ENCODE results near the gene STC2. TPM values are rescaled to one million over a fixed set of nuclear protein-coding genes. Genes with fewer than 3 reads are reported as not detected.
A peak's percentile ranks its signal among the peaks of the same experiment; 100 is the strongest.

STC2 gene
- total RNA-seq, 1 experiment from 2014 or later = 99.9 TPM

- POLR2A ChIA-PET (ENCODE audit: unreplicated experiment) = interaction anchor here (0.6 to 0.8 kb wide), 3 partner anchors 13 to 25 kb away, joined by 3 to 6 read pairs (median 4); partner anchors contain the start of gene STC2
Measured at GRCh38 chr5:173315495-173316338, 12.5 kb downstream of the STC2 start.

GRCh38 chr5:173314166-173314952 lies 13.9 kb downstream of the STC2 start:
- CTCF ChIA-PET = no interaction called here
- BruUV-seq (replicated peaks) = no TSS peak
- H3K9me3 ChIP-seq (ENCODE audit: low read length) = no peaks in the 10 kb centered on the region
- H3K36me3 ChIP-seq (ENCODE audit: low read depth, low read length) = peaks cover 26% of the 10 kb centered on the region
- POLR2A ChIA-PET (ENCODE audit: unreplicated experiment) = no interaction called here
- H3K27ac ChIP-seq (ENCODE audit: low read length) = no peak overlapping the region
- no peak overlapping the region for H3K4me3 ChIP-seq (ENCODE audit: low read length)
- no peaks in the 10 kb centered on the region for H3K9me2 ChIP-seq (replicated peaks; ENCODE audit: low read length)
- TF ChIP-seq CTCF (conservative IDR thresholded peaks at IDR 0.05; ENCODE audit: low read depth, low read length) (no peak), EZH2 (IDR thresholded peaks at IDR 0.05; ENCODE audit: low read length, unreplicated experiment) (no peak), EZH2phosphoT487 (IDR thresholded peaks at IDR 0.05; ENCODE audit: borderline replicate concordance, low read length) (no peak)
- H3F3A ChIP-seq (ENCODE audit: low read length, unreplicated experiment) = no peaks in the 10 kb centered on the region
- H3K4me2 ChIP-seq (ENCODE audit: low read length) = no peak overlapping the region
- no peaks in the 10 kb centered on the region for H3K79me2 ChIP-seq (ENCODE audit: low read length)
- no peaks in the 10 kb centered on the region; the same call in 1 of the 2 replicates for H4K20me1 ChIP-seq (ENCODE audit: low read length)
- peaks cover 9% of the 10 kb centered on the region; the same call in 1 of the 2 replicates for H3K4me1 ChIP-seq (ENCODE audit: insufficient read depth, low read length)
- ATAC-seq = peak; percentile 6
- H3K27me3 ChIP-seq (ENCODE audit: low read length) = no peaks in the 10 kb centered on the region
- H2AFZ ChIP-seq (ENCODE audit: low read length) = no peak overlapping the region
- no peak for DNase-seq
- H3K9ac ChIP-seq (ENCODE audit: low read length) = no peak overlapping the region
- intact Hi-C loops (cut with micrococcal nuclease) = loop anchor here (5.0 kb wide), 1 partner anchor 258 kb away; no protein-coding TSS in a partner anchor

More at GRCh38 chr5:173315495-173316338, 12.5 kb downstream of the STC2 start:
- Histone ChIP-seq H3K4me1 (ENCODE audit: insufficient read depth, low read length) (peaks cover 9% of the 10 kb centered on the region; the same call in 1 of the 2 replicates), H3K4me3 (ENCODE audit: low read length) (no peak overlapping the region), H2AFZ (ENCODE audit: low read length) (no peak overlapping the region), H3K27ac (ENCODE audit: low read length) (no peak overlapping the region), H3K36me3 (ENCODE audit: low read depth, low read length) (peaks cover 39% of the 10 kb centered on the region), H3K4me2 (ENCODE audit: low read length) (no peak overlapping the region), H3K79me2 (ENCODE audit: low read length) (no peaks in the 10 kb centered on the region), H3K9me3 (ENCODE audit: low read length) (no peaks in the 10 kb centered on the region), H4K20me1 (ENCODE audit: low read length) (peaks cover 5% of the 10 kb centered on the region; the same call in 1 of the 2 replicates), H3K27me3 (ENCODE audit: low read length) (no peaks in the 10 kb centered on the region), H3F3A (ENCODE audit: low read length, unreplicated experiment) (no peaks in the 10 kb centered on the region), H3K9ac (ENCODE audit: low read length) (no peak overlapping the region), H3K9me2 (replicated peaks; ENCODE audit: low read length) (no peaks in the 10 kb centered on the region)
- CTCF ChIA-PET = interaction anchor here (0.6 to 1.0 kb wide), 2 partner anchors 15 to 22 kb away, joined by 5 to 6 read pairs; no protein-coding TSS in a partner anchor
- TF ChIP-seq EZH2phosphoT487 (IDR thresholded peaks at IDR 0.05; ENCODE audit: borderline replicate concordance, low read length) (no peak), CTCF (conservative IDR thresholded peaks at IDR 0.05; ENCODE audit: low read depth, low read length) (no peak), EZH2 (IDR thresholded peaks at IDR 0.05; ENCODE audit: low read length, unreplicated experiment) (no peak)
- peak; percentile 46 for ATAC-seq
- BruUV-seq (replicated peaks) = no TSS peak
- intact Hi-C loops (cut with micrococcal nuclease) = loop anchor here (1.0 kb wide), 2 partner anchors 13 to 21 kb away; partner anchors contain the start of gene STC2
- DNase-seq = peak; percentile 57

Measured in PC-3 (cell line).